ENCODE data around the gene ARHGEF25.
"Not testable (repeated sequence)": the region's sequence is repeated elsewhere in the genome, so short reads cannot be mapped to it uniquely, and the experiment has no call there.

DNA sequence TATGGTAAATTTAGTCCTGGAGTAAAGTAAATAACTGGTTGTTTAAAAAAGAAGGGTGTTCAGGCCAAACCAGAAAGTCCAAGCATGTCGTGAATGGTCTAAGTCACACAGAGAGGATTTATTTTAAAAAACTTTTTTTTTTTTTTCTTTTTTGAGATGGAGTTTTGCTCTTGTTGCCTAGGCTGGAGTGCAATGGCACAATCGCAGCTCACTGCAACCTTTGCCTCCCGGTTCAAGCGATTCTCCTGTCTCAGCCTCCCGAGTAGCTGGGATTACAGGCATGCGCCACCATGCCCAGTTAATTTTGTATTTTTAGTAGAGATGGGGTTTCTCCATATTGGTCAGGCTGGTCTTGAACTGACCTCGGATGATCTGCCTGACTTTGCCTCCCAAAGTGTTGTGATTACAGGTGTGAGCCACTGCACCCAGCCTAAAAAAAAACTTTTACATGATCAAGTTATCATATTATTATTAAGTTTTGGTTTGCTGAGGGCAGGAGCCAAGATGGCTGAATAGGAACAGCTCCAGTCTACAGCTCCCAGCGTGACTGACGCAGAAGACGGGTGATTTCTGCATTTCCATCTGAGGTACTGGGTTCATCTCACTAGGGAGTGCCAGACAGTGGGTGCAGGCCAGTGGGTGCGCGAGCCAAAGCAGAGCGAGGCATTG is 34.9 kb downstream of the ARHGEF25 start:
- TF ChIP-seq, protein P1, sequence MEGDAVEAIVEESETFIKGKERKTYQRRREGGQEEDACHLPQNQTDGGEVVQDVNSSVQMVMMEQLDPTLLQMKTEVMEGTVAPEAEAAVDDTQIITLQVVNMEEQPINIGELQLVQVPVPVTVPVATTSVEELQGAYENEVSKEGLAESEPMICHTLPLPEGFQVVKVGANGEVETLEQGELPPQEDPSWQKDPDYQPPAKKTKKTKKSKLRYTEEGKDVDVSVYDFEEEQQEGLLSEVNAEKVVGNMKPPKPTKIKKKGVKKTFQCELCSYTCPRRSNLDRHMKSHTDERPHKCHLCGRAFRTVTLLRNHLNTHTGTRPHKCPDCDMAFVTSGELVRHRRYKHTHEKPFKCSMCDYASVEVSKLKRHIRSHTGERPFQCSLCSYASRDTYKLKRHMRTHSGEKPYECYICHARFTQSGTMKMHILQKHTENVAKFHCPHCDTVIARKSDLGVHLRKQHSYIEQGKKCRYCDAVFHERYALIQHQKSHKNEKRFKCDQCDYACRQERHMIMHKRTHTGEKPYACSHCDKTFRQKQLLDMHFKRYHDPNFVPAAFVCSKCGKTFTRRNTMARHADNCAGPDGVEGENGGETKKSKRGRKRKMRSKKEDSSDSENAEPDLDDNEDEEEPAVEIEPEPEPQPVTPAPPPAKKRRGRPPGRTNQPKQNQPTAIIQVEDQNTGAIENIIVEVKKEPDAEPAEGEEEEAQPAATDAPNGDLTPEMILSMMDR (IDR thresholded peaks at IDR 0.05), result not testable (repeated sequence)
- TF ChIP-seq EZH2 (IDR thresholded peaks at IDR 0.05; ENCODE audit: borderline replicate concordance, insufficient read depth, low read depth, low read length, poor library complexity, severe bottlenecking), result not testable (repeated sequence)

All from B cell (primary cell).